Ishikawa (cell line): ENCODE data around the gene HELZ.

ENCODE experiments used
- CEBPB ChIP-seq: IDR thresholded peaks from 2 replicates; pipeline ENCODE4 v1.6.1; 2012
- CREB1 ChIP-seq: IDR thresholded peaks from 2 replicates; pipeline ENCODE4 v1.6.1; 2012; ENCODE audit warnings: low read depth
- EGR1 ChIP-seq: IDR thresholded peaks from 2 replicates; pipeline ENCODE4 v1.6.1; 2012
- EP300 ChIP-seq: IDR thresholded peaks from 2 replicates; pipeline ENCODE4 v1.6.1; 2012; ENCODE audit warnings: borderline replicate concordance
- FOXM1 ChIP-seq: IDR thresholded peaks from 2 replicates; pipeline ENCODE4 v1.6.1; 2012; ENCODE audit warnings: low read depth, borderline replicate concordance
- MAX ChIP-seq: IDR thresholded peaks from 2 replicates; pipeline ENCODE4 v1.6.1; 2012
- NFIC ChIP-seq: IDR thresholded peaks from 2 replicates; pipeline ENCODE4 v1.6.1; 2012
- RAD21 ChIP-seq: IDR thresholded peaks from 2 replicates; pipeline ENCODE4 v1.6.1; 2012; ENCODE audit warnings: low read depth
- REST ChIP-seq: IDR thresholded peaks from 2 replicates; pipeline ENCODE4 v1.6.1; 2012; ENCODE audit warnings: low read depth, mild to moderate bottlenecking
- TAF1 ChIP-seq: IDR thresholded peaks from 2 replicates; pipeline ENCODE4 v1.6.1; 2012; ENCODE audit warnings: low read depth, mild to moderate bottlenecking
- TCF12 ChIP-seq: IDR thresholded peaks from 2 replicates; pipeline ENCODE4 v1.6.1; 2012; ENCODE audit warnings: low read depth
- TEAD4 ChIP-seq: IDR thresholded peaks from 2 replicates; pipeline ENCODE4 v1.6.1; 2012
- USF1 ChIP-seq: IDR thresholded peaks from 2 replicates; pipeline ENCODE4 v1.6.1; 2012
- YY1 ChIP-seq: IDR thresholded peaks from 2 replicates; pipeline ENCODE4 v1.6.1; 2012; ENCODE audit warnings: low read depth
- ZBTB7A ChIP-seq: IDR thresholded peaks from 2 replicates; pipeline ENCODE4 v1.6.1; 2012; ENCODE audit warnings: low read depth

HELZ gene

GRCh38 chr17:67107811-67108775 is 136.9 kb downstream of the HELZ start:
- no peak for TF ChIP-seq TEAD4
- no peak for TF ChIP-seq CREB1
- no peak for TF ChIP-seq YY1
- TF ChIP-seq RAD21, result no peak
- TF ChIP-seq MAX, result no peak
- no peak for TF ChIP-seq USF1
- no peak for TF ChIP-seq EGR1
- TF ChIP-seq CEBPB, result no peak
- TF ChIP-seq TCF12, result no peak

- TF ChIP-seq FOXM1 (no peak), TCF12 (no peak), MAX (no peak), EP300 (no peak), CEBPB (no peak), RAD21 (no peak), TEAD4 (peak; percentile 44; the same call in 1 of the 2 replicates), EGR1 (no peak)
These were observed 137.8 kb downstream of the HELZ start for GRCh38 chr17:67107171-67107570.

- no peak for TF ChIP-seq ZBTB7A
- no peak for TF ChIP-seq CREB1
- TF ChIP-seq CEBPB, result no peak
- TF ChIP-seq USF1, result no peak
- TF ChIP-seq EGR1, result no peak
- no peak for TF ChIP-seq TCF12
- TF ChIP-seq TAF1, result no peak
- no peak for TF ChIP-seq YY1
- no peak for TF ChIP-seq NFIC
These were observed 139.8 kb downstream of the HELZ start for GRCh38 chr17:67105213-67105612.

GRCh38 chr17:67098006-67098405 is 147.0 kb downstream of the HELZ start:
- TF ChIP-seq ZBTB7A (no peak), FOXM1 (no peak), TAF1 (no peak), RAD21 (no peak), CREB1 (no peak), CEBPB (no peak), REST (no peak), EGR1 (no peak), TCF12 (no peak), USF1 (no peak), EP300 (no peak), YY1 (no peak), TEAD4 (no peak), NFIC (no peak), MAX (no peak)

GRCh38 chr17:67096609-67097008 is 148.4 kb downstream of the HELZ start:
- TF ChIP-seq MAX (no peak), RAD21 (no peak), REST (no peak), USF1 (no peak), NFIC (no peak), EP300 (no peak), CREB1 (no peak), FOXM1 (no peak), TEAD4 (no peak)
